OCI-LY7 (cell line): ENCODE results near the gene VPS45. TPM values are rescaled to one million over a fixed set of nuclear protein-coding genes. Genes with fewer than 3 reads are reported as not detected.
A peak's percentile ranks its signal among the peaks of the same experiment; 100 is the strongest.

Source experiments
- BruUV-seq: library from RNA; stranded (reverse); fragments of 400-500 nt; replicated peaks from 2 replicates; lab custom pipeline; 2021; lab: Mats Ljungman, UMichigan
- CTCF ChIA-PET: fragments of 300-600 bp; sonication (Branson Sonifier 250); formaldehyde crosslinking; loops from one replicate; lab custom pipeline; 2022; ENCODE audit warnings: antibody characterized with exemption; ENCODE audit not compliant: unreplicated experiment; lab: Charles Lee
- POLR2A ChIA-PET: fragments of 300-600 bp; sonication (Branson Sonifier 250); formaldehyde crosslinking; loops from one replicate; lab custom pipeline; 2022; ENCODE audit warnings: antibody characterized with exemption; lab: Charles Lee
- DNase-seq: peaks from one replicate; pipeline ENCODE4 v3.0.0-alpha.2; 2015; ENCODE audit warnings: low spot score
- H2AFZ ChIP-seq: fragments of 200-600 bp; sonication (generic), shearing (Covaris generic); 2 replicates; pipeline ENCODE4 v1.6.1; 2014; ENCODE audit warnings: mild to moderate bottlenecking, antibody characterized with exemption, low read length, moderate library complexity
- H3K27ac ChIP-seq: fragments of 200-600 bp; sonication (generic); 2 replicates; pipeline ENCODE4 v1.5.1; 2014; ENCODE audit warnings: mixed run types, low read depth, mild to moderate bottlenecking, moderate library complexity, low read length, inconsistent platforms; ENCODE audit not compliant: poor library complexity, severe bottlenecking
- H3K36me3 ChIP-seq: fragments of 200-600 bp; sonication (generic); 2 replicates; pipeline ENCODE4 v1.6.1; 2014; ENCODE audit warnings: mild to moderate bottlenecking, antibody characterized with exemption, low read length, moderate library complexity, mixed read lengths; ENCODE audit not compliant: insufficient read depth
- H3K4me1 ChIP-seq: fragments of 200-600 bp; sonication (generic); 2 replicates; pipeline ENCODE4 v1.5.1; 2014; ENCODE audit warnings: mild to moderate bottlenecking, low read length; ENCODE audit not compliant: insufficient read depth, poor library complexity, severe bottlenecking
- H3K4me2 ChIP-seq: fragments of 200-600 bp; sonication (generic); 2 replicates; pipeline ENCODE4 v1.6.1; 2014; ENCODE audit warnings: mild to moderate bottlenecking, low read length
- H3K4me3 ChIP-seq: fragments of 200-600 bp; sonication (generic); 2 replicates; pipeline ENCODE4 v1.5.1; 2014; ENCODE audit warnings: mild to moderate bottlenecking, low read depth, low read length; ENCODE audit not compliant: poor library complexity, severe bottlenecking
- H3K79me2 ChIP-seq: fragments of 200-600 bp; sonication (generic); 2 replicates; pipeline ENCODE4 v1.6.1; 2016; ENCODE audit warnings: low read depth, mild to moderate bottlenecking, low read length, moderate library complexity, mixed read lengths; ENCODE audit not compliant: insufficient read depth
- H3K9me2 ChIP-seq: fragments of 200-600 bp; sonication (generic); 2 replicates; pipeline ENCODE4 v1.6.1; 2016; ENCODE audit warnings: mild to moderate bottlenecking, low read length, mixed read lengths; ENCODE audit not compliant: insufficient read depth
- H3K9me3 ChIP-seq: fragments of 200-600 bp; sonication (generic); 2 replicates; pipeline ENCODE4 v1.6.1; 2014; ENCODE audit warnings: mild to moderate bottlenecking, mixed run types, low read length, mixed read lengths
- H4K20me1 ChIP-seq: fragments of 200-600 bp; sonication (generic); 2 replicates; pipeline ENCODE4 v1.6.1; 2014; ENCODE audit warnings: mild to moderate bottlenecking, antibody characterized with exemption, low read length, moderate library complexity, mixed read lengths; ENCODE audit not compliant: insufficient read depth
- EZH2phosphoT487 ChIP-seq: fragments of 200-600 bp; sonication (generic); IDR thresholded peaks from 2 replicates; pipeline ENCODE4 v1.6.1; 2018; ENCODE audit warnings: low read depth, borderline replicate concordance, mild to moderate bottlenecking, mixed run types, antibody characterized with exemption, low read length, moderate library complexity, mixed read lengths
- intact Hi-C: fragments of 100-400 bp; cut with micrococcal nuclease; formaldehyde crosslinking; loops from one replicate; pipeline ENCODE4 v1.10.0; 2022; ENCODE audit not compliant: unreplicated experiment
- total RNA-seq, 2 experiments: library from RNA; depleted of rRNA in 1 of 2; stranded (reverse); fragments of >200 nt in 1 of 2; shearing (Covaris generic) in 1 of 2; gene quantifications; 2 replicates each; pipeline ENCODE4 v1.2.3, GENCODE V29; 2014 to 2022
- TF ChIP-seq, protein P1 (sequence below): fragments of 200-600 bp; sonication (generic); conservative IDR thresholded peaks from 2 replicates; pipeline ENCODE4 v1.5.1; 2014; ENCODE audit warnings: mild to moderate bottlenecking, antibody characterized with exemption, low read length, moderate library complexity, mixed read lengths

VPS45 gene
- total RNA-seq, 2 experiments from 2014 or later, result 40.2 to 54.4 TPM

DNA sequence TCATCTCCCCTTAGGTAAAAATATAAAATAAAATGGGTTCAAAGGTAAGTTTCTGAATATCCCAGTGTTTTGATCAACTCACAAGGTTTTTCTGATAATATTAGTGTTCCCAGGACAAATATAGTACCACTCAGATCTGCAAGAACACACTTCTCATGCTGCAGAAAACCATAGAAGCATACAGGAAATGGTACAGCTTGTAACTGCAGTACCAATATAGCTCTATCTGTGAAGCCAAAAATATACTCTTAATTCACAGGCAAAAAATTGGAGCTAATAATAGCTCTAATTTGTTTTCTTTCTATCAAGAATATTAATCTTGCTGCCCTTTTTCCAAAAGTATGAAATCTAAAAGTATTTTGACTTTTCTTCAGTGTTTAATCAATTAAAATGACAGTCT, 13.2 kb downstream of the VPS45 start:
- ChIA-PET CTCF (no interaction called here), POLR2A (interaction anchor here (0.7 to 1.4 kb wide), 3 partner anchors 48 to 109 kb away, joined by 3 read pairs; no protein-coding TSS in a partner anchor)
- Histone ChIP-seq H3K4me2 (peak overlapping the region; percentile 45), H3K9me3 (no peaks in the 10 kb centered on the region), H2AFZ (0 out of 2 replicates have a peak overlapping the region, but pooled peaks have one; percentile 13), H3K79me2 (no peaks in the 10 kb centered on the region), H3K27ac (peak overlapping the region; percentile 40), H3K36me3 (peaks cover 89% of the 10 kb centered on the region), H3K9me2 (no peaks in the 10 kb centered on the region), H3K4me3 (peak overlapping the region; percentile 15), H4K20me1 (no peaks in the 10 kb centered on the region), H3K4me1 (peaks cover 25% of the 10 kb centered on the region)
- no TSS peak for BruUV-seq
- peak; percentile 41 for DNase-seq
- intact Hi-C loops, result no loop called here
- TF ChIP-seq EZH2phosphoT487, result no peak

DNA sequence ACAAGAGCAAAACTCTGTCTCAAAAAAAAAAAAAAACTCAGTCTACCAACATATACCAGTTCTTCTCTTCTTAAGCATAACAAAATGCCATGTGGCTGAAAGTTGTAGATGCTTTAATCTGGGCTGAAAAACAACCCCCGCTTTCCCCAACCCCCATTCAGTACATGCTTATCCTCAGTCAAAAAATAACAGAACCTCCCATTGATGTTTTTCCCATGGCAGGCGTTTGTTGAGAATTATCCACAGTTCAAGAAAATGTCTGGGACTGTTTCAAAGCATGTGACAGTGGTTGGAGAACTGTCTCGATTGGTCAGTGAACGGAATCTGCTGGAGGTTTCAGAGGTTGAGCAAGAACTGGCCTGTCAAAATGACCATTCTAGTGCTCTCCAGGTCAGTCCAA, 14.9 kb downstream of the VPS45 start:
- no TSS peak for BruUV-seq
- ChIA-PET CTCF (no interaction called here), POLR2A (no interaction called here)
- H3K9me3 ChIP-seq, result no peaks in the 10 kb centered on the region
- DNase-seq, result no peak
- H3K9me2 ChIP-seq, result no peaks in the 10 kb centered on the region
- H3K79me2 ChIP-seq, result no peaks in the 10 kb centered on the region
- H3K36me3 ChIP-seq, result peaks cover 89% of the 10 kb centered on the region
- no peak overlapping the region for H3K27ac ChIP-seq
- H2AFZ ChIP-seq, result no peak overlapping the region
- H3K4me3 ChIP-seq, result no peak overlapping the region
- intact Hi-C loops, result no loop called here
- H4K20me1 ChIP-seq, result no peaks in the 10 kb centered on the region
- TF ChIP-seq, protein P1, sequence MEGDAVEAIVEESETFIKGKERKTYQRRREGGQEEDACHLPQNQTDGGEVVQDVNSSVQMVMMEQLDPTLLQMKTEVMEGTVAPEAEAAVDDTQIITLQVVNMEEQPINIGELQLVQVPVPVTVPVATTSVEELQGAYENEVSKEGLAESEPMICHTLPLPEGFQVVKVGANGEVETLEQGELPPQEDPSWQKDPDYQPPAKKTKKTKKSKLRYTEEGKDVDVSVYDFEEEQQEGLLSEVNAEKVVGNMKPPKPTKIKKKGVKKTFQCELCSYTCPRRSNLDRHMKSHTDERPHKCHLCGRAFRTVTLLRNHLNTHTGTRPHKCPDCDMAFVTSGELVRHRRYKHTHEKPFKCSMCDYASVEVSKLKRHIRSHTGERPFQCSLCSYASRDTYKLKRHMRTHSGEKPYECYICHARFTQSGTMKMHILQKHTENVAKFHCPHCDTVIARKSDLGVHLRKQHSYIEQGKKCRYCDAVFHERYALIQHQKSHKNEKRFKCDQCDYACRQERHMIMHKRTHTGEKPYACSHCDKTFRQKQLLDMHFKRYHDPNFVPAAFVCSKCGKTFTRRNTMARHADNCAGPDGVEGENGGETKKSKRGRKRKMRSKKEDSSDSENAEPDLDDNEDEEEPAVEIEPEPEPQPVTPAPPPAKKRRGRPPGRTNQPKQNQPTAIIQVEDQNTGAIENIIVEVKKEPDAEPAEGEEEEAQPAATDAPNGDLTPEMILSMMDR, result no peak
- TF ChIP-seq EZH2phosphoT487, result no peak
- no peak overlapping the region for H3K4me2 ChIP-seq
- H3K4me1 ChIP-seq, result peaks cover 25% of the 10 kb centered on the region

DNA sequence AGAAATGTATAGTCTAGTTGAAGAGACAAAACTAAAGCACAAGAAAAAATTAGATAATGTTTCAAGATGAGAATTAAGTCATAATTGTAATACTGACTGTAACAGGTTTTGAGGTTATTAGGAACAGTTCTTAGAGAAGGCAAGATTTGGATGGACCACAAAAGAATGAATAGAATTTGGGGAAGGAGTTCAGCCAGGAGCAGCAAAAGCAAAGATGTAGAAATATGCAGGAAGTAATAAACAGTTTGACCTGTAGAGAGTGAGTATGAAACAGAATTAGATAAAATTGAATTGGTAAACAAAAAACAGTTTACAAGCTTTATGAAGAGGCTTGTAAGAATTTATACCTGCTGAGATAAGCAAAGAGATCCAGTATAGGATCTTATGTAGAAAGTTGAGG, 16.3 kb downstream of the VPS45 start:
- DNase-seq, result no peak
- no TSS peak for BruUV-seq
- intact Hi-C loops, result no loop called here
- no peaks in the 10 kb centered on the region for H4K20me1 ChIP-seq
- no peak overlapping the region for H3K4me3 ChIP-seq
- H3K9me3 ChIP-seq, result no peaks in the 10 kb centered on the region
- peaks cover 90% of the 10 kb centered on the region for H3K36me3 ChIP-seq
- no peaks in the 10 kb centered on the region for H3K9me2 ChIP-seq
- H3K79me2 ChIP-seq, result no peaks in the 10 kb centered on the region
- ChIA-PET POLR2A (no interaction called here), CTCF (no interaction called here)
- H3K4me2 ChIP-seq, result no peak overlapping the region
- no peak overlapping the region for H2AFZ ChIP-seq
- H3K4me1 ChIP-seq, result peaks cover 25% of the 10 kb centered on the region
- H3K27ac ChIP-seq, result no peak overlapping the region
- no peak for TF ChIP-seq EZH2phosphoT487
- TF ChIP-seq, protein P1, result no peak; the same call in 1 of the 2 replicates
